NCI-H460 (cell line): Measurements from ENCODE around the gene TCFL5. TPM values are rescaled to one million over a fixed set of nuclear protein-coding genes. Genes with fewer than 3 reads are reported as not detected.

Source experiments
- DNase-seq: peaks from one replicate; pipeline ENCODE4 v3.0.0-alpha.2; 2016; ENCODE audit warnings: low read depth; ENCODE audit errors: extremely low read depth
- total RNA-seq: library from RNA; depleted of rRNA; stranded (reverse); fragments of >200 nt; shearing (Covaris generic); gene quantifications from 2 replicates; pipeline ENCODE4 v1.2.3, GENCODE V29; 2014

The TCFL5 gene
- total RNA-seq, 1 experiment from 2014 or later = 15.1 TPM

GRCh38 chr20:62825986-62826645, 35.5 kb downstream of the TCFL5 start:
- DNase-seq = no peak

GRCh38 chr20:62825333-62825985, 36.2 kb downstream of the TCFL5 start:
- no peak for DNase-seq

GRCh38 chr20:62824476-62825332, 36.9 kb downstream of the TCFL5 start:
- no peak for DNase-seq

- no peak for DNase-seq
Measured at GRCh38 chr20:62823688-62824475, 37.7 kb downstream of the TCFL5 start.

GRCh38 chr20:62822788-62823651, 38.6 kb downstream of the TCFL5 start:
- peak; percentile 82 for DNase-seq

- DNase-seq = no peak
Measured at GRCh38 chr20:62822239-62822787, 39.3 kb downstream of the TCFL5 start.

- DNase-seq = no peak
Measured at GRCh38 chr20:62821726-62822210, 39.9 kb downstream of the TCFL5 start.

- DNase-seq = no peak
Measured at GRCh38 chr20:62820962-62821725, 40.5 kb downstream of the TCFL5 start.

GRCh38 chr20:62820208-62820961, 41.2 kb downstream of the TCFL5 start:
- DNase-seq = no peak

- DNase-seq = no peak
Measured at GRCh38 chr20:62819494-62820174, 42.0 kb downstream of the TCFL5 start.

GRCh38 chr20:62818592-62819493, 42.8 kb downstream of the TCFL5 start:
- no peak for DNase-seq

- no peak for DNase-seq
Measured at GRCh38 chr20:62817975-62818591, 43.5 kb downstream of the TCFL5 start.

- no peak for DNase-seq
Measured at GRCh38 chr20:62816884-62817873, 44.4 kb downstream of the TCFL5 start, which contains the start of gene COL9A3. Gene COL9A3 (plus strand): TSS chr20:62817050. CDS start chr20:62817065, 15 bp downstream.
